H1 (cell line): ENCODE data around the gene TNFRSF14.

Experiments
- EP300 ChIP-seq, 2 experiments: IDR thresholded peaks; 1 replicate in 1 of 2; 2 replicates in 1 of 2; pipeline ENCODE4 v1.6.1; 2011 to 2012; ENCODE audit warnings: low read depth in 2 of 2, low read length in 2 of 2, mild to moderate bottlenecking in 2 of 2, borderline replicate concordance in 1 of 2, inconsistent platforms in 1 of 2, moderate library complexity in 1 of 2
- GTF2F1 ChIP-seq: IDR thresholded peaks from 2 replicates; pipeline ENCODE4 v1.6.1; 2012; ENCODE audit warnings: low read depth, low read length, improper control_type of control experiment, borderline replicate concordance
- POLR2A ChIP-seq, 2 experiments: IDR thresholded peaks; 1 replicate in 1 of 2; 2 replicates in 1 of 2; pipeline ENCODE4 v1.6.1; 2011; ENCODE audit warnings: low read depth in 2 of 2, low read length in 2 of 2, mild to moderate bottlenecking in 2 of 2; ENCODE audit errors: control extremely low read depth in 1 of 2
- SP2 ChIP-seq: IDR thresholded peaks from 2 replicates; pipeline ENCODE4 v1.6.1; 2012; ENCODE audit warnings: mild to moderate bottlenecking, low read length, inconsistent platforms
- TAF7 ChIP-seq: optimal IDR thresholded peaks from 2 replicates; pipeline ENCODE3; 2011; ENCODE audit warnings: low read depth, mild to moderate bottlenecking, inconsistent platforms, low read length, moderate library complexity, borderline replicate concordance
- TF ChIP-seq, protein P1 (sequence below), 3 experiments: IDR thresholded peaks; 1 replicate in 2 of 3; 2 replicates in 1 of 3; pipeline versions ENCODE4 v1.5.1 to v1.6.1; 2011; ENCODE audit warnings: low read length in 3 of 3, mild to moderate bottlenecking in 3 of 3, inconsistent platforms in 2 of 3, low read depth in 1 of 3, moderate library complexity in 1 of 3; ENCODE audit not compliant: insufficient read depth in 1 of 3; ENCODE audit errors: control extremely low read depth in 1 of 3

GRCh38 chr1:2566101-2567045 is 10.2 kb downstream of the TNFRSF14 start:
- TF ChIP-seq, protein P1, sequence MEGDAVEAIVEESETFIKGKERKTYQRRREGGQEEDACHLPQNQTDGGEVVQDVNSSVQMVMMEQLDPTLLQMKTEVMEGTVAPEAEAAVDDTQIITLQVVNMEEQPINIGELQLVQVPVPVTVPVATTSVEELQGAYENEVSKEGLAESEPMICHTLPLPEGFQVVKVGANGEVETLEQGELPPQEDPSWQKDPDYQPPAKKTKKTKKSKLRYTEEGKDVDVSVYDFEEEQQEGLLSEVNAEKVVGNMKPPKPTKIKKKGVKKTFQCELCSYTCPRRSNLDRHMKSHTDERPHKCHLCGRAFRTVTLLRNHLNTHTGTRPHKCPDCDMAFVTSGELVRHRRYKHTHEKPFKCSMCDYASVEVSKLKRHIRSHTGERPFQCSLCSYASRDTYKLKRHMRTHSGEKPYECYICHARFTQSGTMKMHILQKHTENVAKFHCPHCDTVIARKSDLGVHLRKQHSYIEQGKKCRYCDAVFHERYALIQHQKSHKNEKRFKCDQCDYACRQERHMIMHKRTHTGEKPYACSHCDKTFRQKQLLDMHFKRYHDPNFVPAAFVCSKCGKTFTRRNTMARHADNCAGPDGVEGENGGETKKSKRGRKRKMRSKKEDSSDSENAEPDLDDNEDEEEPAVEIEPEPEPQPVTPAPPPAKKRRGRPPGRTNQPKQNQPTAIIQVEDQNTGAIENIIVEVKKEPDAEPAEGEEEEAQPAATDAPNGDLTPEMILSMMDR (IDR thresholded peaks at IDR 0.05; ENCODE audit: control extremely low read depth in 1 of 3, insufficient read depth in 1 of 3, low read depth in 1 of 3, low read length in 3 of 3), result no peak
- TF ChIP-seq POLR2A (IDR thresholded peaks at IDR 0.05; ENCODE audit: control extremely low read depth in 1 of 2, low read depth in 2 of 2, low read length in 2 of 2) (no peak), SP2 (no peak), GTF2F1 (no peak), EP300 (IDR thresholded peaks at IDR 0.05; ENCODE audit: borderline replicate concordance in 1 of 2, low read depth in 2 of 2, low read length in 2 of 2) (no peak), TAF7 (no peak)
